GM13976 (cell line): ENCODE data around the gene TCP11.

Experiments
- DNase-seq: peaks from one replicate; pipeline ENCODE4 v3.0.0; 2012; ENCODE audit warnings: low spot score
- in situ Hi-C: fragments of 300-500 bp; cut with MboI; formaldehyde crosslinking; loops from one replicate; pipeline ENCODE4 v1.12.0; 2022; ENCODE audit warnings: low sequenced_read_pairs, mixed read lengths, inconsistent platforms; ENCODE audit not compliant: unreplicated experiment
- TF ChIP-seq, protein P1 (sequence below): IDR thresholded peaks from 2 replicates; pipeline ENCODE4 v1.5.1; 2012; ENCODE audit warnings: borderline replicate concordance, mild to moderate bottlenecking; ENCODE audit not compliant: insufficient read depth; ENCODE audit errors: extremely low read depth, missing control alignments, control extremely low read depth

The TCP11 gene

DNA sequence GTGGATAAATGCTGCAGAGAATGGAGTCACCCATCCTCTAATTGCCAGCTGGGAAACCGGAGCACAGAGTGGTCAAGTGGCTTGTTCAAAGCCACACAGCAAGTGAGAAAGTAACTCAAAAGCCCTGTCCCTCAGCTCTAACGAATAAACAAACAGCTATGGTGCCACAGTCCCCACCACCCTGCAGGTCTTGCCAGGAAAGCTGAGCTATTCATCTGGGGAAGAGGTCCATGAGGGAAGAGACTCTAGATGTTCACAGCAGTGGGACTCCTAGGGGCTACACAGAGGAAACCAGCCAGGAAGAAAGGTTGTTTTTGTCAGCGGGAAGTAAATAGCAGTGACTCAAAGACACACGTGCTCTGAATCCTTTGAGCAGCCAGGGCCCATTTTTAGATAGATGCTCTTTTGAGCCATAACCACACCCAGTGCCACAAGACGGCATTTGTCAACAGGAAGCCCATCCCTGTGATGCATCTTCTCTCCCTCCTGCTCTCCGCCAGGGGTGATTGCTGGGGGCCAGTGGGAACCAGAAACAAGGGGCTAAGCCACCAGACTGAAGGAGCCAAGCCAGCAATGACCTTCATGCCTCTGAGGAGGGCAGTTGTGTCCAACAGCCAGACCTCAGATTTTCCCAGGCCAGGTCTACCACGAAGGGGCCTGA, 32.4 kb upstream of the TCP11 start:
- in situ Hi-C loops, result no loop called here
- DNase-seq, result no peak
- TF ChIP-seq, protein P1, sequence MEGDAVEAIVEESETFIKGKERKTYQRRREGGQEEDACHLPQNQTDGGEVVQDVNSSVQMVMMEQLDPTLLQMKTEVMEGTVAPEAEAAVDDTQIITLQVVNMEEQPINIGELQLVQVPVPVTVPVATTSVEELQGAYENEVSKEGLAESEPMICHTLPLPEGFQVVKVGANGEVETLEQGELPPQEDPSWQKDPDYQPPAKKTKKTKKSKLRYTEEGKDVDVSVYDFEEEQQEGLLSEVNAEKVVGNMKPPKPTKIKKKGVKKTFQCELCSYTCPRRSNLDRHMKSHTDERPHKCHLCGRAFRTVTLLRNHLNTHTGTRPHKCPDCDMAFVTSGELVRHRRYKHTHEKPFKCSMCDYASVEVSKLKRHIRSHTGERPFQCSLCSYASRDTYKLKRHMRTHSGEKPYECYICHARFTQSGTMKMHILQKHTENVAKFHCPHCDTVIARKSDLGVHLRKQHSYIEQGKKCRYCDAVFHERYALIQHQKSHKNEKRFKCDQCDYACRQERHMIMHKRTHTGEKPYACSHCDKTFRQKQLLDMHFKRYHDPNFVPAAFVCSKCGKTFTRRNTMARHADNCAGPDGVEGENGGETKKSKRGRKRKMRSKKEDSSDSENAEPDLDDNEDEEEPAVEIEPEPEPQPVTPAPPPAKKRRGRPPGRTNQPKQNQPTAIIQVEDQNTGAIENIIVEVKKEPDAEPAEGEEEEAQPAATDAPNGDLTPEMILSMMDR, result no peak

DNA sequence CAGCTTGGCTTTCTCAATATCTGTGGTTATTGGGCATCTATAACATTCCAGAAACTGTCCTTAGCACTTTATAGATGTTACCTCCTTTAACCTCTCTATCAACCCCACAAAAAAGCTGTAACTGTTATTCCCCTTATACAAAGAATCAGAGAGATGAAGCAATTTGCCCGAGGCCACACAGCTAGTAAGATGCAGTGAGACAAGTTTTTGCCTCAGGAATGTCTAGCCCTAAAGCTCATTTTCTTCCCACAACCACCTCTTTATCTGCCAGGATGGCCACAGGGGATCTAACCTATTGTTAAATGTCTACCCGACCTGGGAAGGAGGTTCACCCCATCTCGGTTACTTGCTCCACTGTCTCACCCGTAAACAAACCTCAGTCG, 31.9 kb upstream of the TCP11 start:
- in situ Hi-C loops, result no loop called here
- DNase-seq, result no peak
- TF ChIP-seq, protein P1, result no peak

GRCh38 chr6:35170891-35171290, 29.8 kb upstream of the TCP11 start:
- no peak for DNase-seq
- in situ Hi-C loops, result no loop called here
- TF ChIP-seq, protein P1, result no peak

DNA sequence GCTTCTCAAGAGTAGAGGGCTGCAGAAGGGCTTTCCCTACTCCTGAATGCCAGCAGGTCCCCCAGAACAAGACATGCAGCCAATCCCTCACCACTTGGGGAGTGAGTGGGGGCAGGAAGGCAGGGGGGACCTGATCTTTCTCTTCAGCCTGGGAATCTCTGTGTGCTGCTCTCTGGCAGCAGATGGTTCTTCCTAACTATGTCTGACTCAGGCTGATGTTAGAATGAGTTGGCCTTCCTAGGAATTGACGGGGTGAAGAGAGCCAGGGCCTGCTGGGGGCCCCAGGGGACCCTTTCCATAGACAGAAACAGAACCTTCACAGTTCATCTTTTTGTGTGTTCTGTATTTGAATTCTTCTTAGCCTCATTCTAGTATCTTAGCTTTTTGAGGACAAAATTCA, 29.0 kb upstream of the TCP11 start:
- DNase-seq, result no peak
- TF ChIP-seq, protein P1, result no peak
- in situ Hi-C loops, result no loop called here

- in situ Hi-C loops, result no loop called here
- DNase-seq, result no peak
- TF ChIP-seq, protein P1, result no peak
These were observed 27.3 kb upstream of the TCP11 start for GRCh38 chr6:35168461-35168861.

DNA sequence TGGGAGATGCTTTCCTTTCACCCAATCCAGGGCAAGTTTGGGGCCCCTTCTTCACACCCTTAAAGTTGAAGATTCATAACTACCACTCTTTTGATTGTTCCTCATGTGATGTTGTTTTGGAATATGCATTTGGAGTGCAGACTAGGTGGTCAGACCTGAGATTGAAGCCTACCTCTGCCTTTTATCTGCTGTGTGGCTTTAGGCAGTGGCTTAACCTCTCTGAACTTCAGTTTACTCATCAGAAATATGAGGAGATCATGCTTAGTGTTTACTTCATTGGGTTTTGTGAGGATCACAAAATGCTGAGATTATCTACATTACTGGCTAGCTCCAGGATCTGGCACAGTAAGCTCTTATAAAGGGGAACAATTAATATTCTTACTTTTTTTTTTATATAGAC, 26.4 kb upstream of the TCP11 start:
- DNase-seq, result no peak
- in situ Hi-C loops, result no loop called here
- TF ChIP-seq, protein P1, result no peak
